ENCODE data around the gene TRIM69. TPM values are rescaled to one million over a fixed set of nuclear protein-coding genes. Genes with fewer than 3 reads are reported as not detected.
"Not testable (repeated sequence)": the region's sequence is repeated elsewhere in the genome, so short reads cannot be mapped to it uniquely, and the experiment has no call there.

TRIM69 gene
- total and polyA plus RNA-seq, 9 donors, result 7.0 to 51.4 (median 19.7) TPM

DNA sequence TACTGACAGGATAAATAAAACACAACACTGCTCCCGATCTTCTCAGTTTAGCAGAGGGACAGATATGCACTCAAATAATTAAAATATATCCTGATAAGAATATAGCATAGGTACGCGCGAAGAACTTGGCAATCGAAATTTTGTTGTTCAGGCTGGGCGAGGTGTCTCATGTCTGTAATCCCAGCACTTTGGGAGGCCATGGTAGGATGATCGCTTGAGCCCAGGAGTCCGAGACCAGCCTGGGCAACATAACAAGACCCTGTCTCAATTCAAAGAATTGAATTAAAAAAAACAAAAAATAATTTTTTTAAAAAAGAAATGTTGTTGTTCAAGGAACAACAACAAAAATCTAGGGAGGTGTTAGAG, 17.4 kb upstream of the TRIM69 start:
- intact Hi-C loops (cut with DNase I), result loop anchor here in 1 of 4 donors (10.0 kb wide), 1 partner anchor 466 kb away; the partner anchor contains the start of gene SHF
- DNase-seq, result no peak
- H3K27ac ChIP-seq, result no peak overlapping the region
- H3K9me3 ChIP-seq, result no peaks in the 10 kb centered on the region
- TF ChIP-seq EP300 (IDR thresholded peaks at IDR 0.05) (no peak), POLR2A (IDR thresholded peaks at IDR 0.05) (no peak)
- TF ChIP-seq, protein P1, sequence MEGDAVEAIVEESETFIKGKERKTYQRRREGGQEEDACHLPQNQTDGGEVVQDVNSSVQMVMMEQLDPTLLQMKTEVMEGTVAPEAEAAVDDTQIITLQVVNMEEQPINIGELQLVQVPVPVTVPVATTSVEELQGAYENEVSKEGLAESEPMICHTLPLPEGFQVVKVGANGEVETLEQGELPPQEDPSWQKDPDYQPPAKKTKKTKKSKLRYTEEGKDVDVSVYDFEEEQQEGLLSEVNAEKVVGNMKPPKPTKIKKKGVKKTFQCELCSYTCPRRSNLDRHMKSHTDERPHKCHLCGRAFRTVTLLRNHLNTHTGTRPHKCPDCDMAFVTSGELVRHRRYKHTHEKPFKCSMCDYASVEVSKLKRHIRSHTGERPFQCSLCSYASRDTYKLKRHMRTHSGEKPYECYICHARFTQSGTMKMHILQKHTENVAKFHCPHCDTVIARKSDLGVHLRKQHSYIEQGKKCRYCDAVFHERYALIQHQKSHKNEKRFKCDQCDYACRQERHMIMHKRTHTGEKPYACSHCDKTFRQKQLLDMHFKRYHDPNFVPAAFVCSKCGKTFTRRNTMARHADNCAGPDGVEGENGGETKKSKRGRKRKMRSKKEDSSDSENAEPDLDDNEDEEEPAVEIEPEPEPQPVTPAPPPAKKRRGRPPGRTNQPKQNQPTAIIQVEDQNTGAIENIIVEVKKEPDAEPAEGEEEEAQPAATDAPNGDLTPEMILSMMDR (IDR thresholded peaks at IDR 0.05), result no peak
- H3K27me3 ChIP-seq, result no peaks in the 10 kb centered on the region
- WGBS, 3 donors, result 84 to 86% (median 85%) methylated on average over 8 of the region's 8 CpGs
- H3K4me1 ChIP-seq (ENCODE audit: insufficient read depth), result peaks cover 1% of the 10 kb centered on the region
- H3K36me3 ChIP-seq, result no peaks in the 10 kb centered on the region
- no peak overlapping the region for H3K4me3 ChIP-seq

DNA sequence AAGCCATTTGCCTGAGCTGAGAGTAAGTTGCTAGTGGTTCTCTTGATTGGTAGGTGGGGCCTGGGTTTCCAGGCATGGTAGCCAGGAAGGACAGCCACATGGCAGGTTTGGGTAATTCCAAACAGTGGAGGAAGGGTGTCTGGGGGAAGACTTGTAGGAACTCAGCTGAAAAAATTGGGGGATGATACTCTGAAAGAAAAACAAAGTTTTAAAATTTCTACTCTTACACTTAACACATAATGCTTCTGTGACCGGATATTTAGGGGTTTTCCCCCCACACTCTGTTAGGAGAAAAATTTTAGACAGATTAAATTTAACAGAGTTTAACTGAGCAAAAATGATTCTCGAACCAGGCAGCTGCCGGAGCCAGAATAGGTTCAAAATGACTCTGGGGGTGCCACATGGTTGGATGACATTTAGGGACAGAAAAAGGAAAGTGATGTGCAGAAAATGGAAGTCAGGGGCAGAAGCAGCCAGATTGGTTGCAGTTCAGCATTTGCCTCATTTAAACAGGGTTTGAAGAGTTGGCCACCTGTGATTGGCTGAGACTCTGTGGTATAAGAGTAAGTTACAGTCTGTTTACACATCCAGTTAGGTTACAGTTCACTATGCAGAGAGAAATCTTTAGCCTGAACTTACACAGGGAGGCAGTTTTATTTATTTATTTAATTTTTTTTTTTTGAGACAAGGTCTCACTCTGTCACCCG, 16.9 kb upstream of the TRIM69 start:
- no peaks in the 10 kb centered on the region for H3K27me3 ChIP-seq
- TF ChIP-seq, protein P1 (IDR thresholded peaks at IDR 0.05), result no peak
- TF ChIP-seq POLR2A (IDR thresholded peaks at IDR 0.05), result no peak
- TF ChIP-seq EP300 (IDR thresholded peaks at IDR 0.05), result no peak
- no peak overlapping the region for H3K4me3 ChIP-seq
- no peak overlapping the region for H3K27ac ChIP-seq
- WGBS, 3 donors, result 72 to 84% (median 77%) methylated on average over 4 of the region's 4 CpGs
- no peaks in the 10 kb centered on the region for H3K36me3 ChIP-seq
- H3K4me1 ChIP-seq (ENCODE audit: insufficient read depth), result peaks cover 1% of the 10 kb centered on the region
- no peak for DNase-seq
- no peaks in the 10 kb centered on the region for H3K9me3 ChIP-seq
- intact Hi-C loops (cut with DNase I), result loop anchor here in 1 of 4 donors (10.0 kb wide), 1 partner anchor 465 kb away; the partner anchor contains the start of gene SHF

DNA sequence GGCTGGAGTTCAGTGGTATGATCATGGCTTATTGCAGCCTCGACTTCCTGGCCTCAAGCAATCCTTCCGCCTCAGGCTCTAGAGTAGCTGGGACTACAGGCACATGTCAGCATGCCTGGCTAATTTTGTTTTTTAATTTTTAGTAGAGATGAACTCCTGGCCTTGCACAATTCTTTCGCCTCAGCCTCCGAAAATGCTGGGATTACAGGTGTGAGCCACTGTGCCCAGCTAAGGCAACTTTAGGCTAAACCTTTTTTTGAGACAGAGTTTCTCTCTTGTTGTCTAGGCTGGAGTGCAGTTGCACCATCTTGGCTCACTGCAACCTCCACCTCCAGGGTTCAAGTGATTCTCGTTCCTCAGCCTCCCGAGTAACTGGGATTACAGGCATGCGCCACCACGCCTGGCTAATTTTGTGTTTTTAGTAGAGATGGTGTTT, 16.3 kb upstream of the TRIM69 start:
- WGBS, 3 donors, result 88 to 91% (median 89%) methylated on average over 8 of the region's 8 CpGs
- intact Hi-C loops (cut with DNase I), result loop anchor here in 1 of 4 donors (10.0 kb wide), 1 partner anchor 465 kb away; the partner anchor contains the start of gene SHF
- H3K36me3 ChIP-seq, result not testable (repeated sequence)

DNA sequence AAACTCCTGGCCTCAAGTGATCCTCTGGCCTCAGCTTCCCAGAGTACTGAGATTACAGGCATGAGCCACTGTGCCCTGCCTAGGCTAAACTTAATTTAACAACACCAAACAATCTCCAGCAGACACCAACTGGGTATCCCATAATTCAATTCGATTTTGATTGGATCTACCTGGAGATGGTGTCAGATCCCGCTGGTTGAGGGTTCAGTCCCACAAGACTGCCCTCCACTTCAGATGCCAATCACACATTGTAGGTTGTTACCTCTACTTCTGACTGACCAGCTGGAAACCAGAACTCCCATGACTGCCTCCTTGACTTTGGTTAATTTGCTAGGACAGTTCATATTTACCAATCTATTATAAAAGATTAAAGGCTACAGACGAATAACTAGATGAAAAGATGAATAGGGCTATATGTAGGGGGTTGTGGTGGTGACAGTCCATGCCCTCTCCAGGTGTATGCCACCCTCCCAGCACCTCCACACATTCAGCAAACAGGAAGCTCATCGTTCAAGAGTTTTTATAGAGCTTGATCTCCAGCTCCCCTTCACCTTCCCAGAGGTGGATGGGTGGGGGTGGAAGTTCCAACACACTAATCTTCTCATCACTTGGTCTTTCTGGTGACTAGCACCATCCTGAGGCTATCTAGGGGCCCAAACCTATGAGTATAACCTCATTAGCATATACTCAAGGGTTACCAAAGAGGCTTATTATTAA, 15.7 kb upstream of the TRIM69 start:
- H3K4me3 ChIP-seq, result no peak overlapping the region
- no peaks in the 10 kb centered on the region for H3K27me3 ChIP-seq
- no peaks in the 10 kb centered on the region for H3K36me3 ChIP-seq
- 80 to 91% (median 83%) methylated on average over 4 of the region's 4 CpGs for WGBS, 3 donors
- intact Hi-C loops (cut with DNase I), result no loop called here
- TF ChIP-seq, protein P1 (IDR thresholded peaks at IDR 0.05), result no peak
- no peak for TF ChIP-seq POLR2A (IDR thresholded peaks at IDR 0.05)
- TF ChIP-seq EP300 (IDR thresholded peaks at IDR 0.05), result no peak
- no peaks in the 10 kb centered on the region for H3K9me3 ChIP-seq
- H3K27ac ChIP-seq, result no peak overlapping the region
- DNase-seq, result no peak
- H3K4me1 ChIP-seq (ENCODE audit: insufficient read depth), result peaks cover 1% of the 10 kb centered on the region

More for the DNA sequence above, 16.3 kb upstream of the TRIM69 start:
- not testable (repeated sequence) for H3K27ac ChIP-seq; H3K9me3 ChIP-seq; DNase-seq; H3K4me3 ChIP-seq; H3K27me3 ChIP-seq; H3K4me1 ChIP-seq (ENCODE audit: insufficient read depth)

DNA sequence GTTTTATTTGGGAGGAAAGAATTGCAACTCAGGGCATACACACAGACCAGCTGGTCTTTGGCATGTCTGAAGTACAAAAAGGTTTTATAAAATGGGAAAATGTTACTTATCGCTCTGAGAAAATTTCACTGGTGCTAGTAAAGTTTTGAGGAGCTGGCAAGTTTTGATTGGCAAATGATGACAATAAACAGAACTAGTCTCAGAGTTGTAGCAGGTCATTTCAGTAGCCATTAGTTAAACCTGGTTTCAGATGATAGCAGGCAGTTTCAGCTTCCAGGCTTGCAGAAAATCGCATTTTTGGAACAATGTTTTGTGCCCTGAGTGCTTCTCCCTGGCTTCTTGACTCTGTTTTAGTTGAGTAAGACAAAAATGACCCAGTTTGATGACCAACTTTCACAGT, 14.3 kb upstream of the TRIM69 start:
- no peak for DNase-seq

More for the DNA sequence above, 14.3 kb upstream of the TRIM69 start:
- H3K27ac ChIP-seq, result no peak overlapping the region
- no peaks in the 10 kb centered on the region for H3K9me3 ChIP-seq
- TF ChIP-seq, protein P1 (IDR thresholded peaks at IDR 0.05), result no peak
- TF ChIP-seq POLR2A (IDR thresholded peaks at IDR 0.05) (no peak), EP300 (IDR thresholded peaks at IDR 0.05) (no peak)
- WGBS, 3 donors, result 67 to 74% (median 70%) methylated on average over 2 of the region's 2 CpGs
- H3K4me3 ChIP-seq, result no peak overlapping the region
- H3K36me3 ChIP-seq, result no peaks in the 10 kb centered on the region
- no peaks in the 10 kb centered on the region for H3K27me3 ChIP-seq
- intact Hi-C loops (cut with DNase I), result no loop called here
- H3K4me1 ChIP-seq (ENCODE audit: insufficient read depth), result peaks cover 4% of the 10 kb centered on the region
